Body of pancreas (tissue), 4 donors: ENCODE data around the gene PTPRD. TPM values are rescaled to one million over a fixed set of nuclear protein-coding genes. Genes with fewer than 3 reads are reported as not detected.
A peak's percentile ranks its signal among the peaks of the same experiment; 100 is the strongest.

Source experiments
- ATAC-seq: fragments of 150-250 bp; one replicate; pipeline ENCODE4 v1.9.1; 2016
- DNase-seq, 4 donors: peaks; one replicate each; pipeline ENCODE4 v3.0.0-alpha.2; 2019
- H3K27ac ChIP-seq, 4 donors: fragments of 200-600 bp; sonication (generic); 1 replicate in 3 of 4; 2 replicates in 1 of 4; pipeline versions ENCODE4 v1.5.1 to v1.6.1; 2016 to 2019; ENCODE audit warnings: mild to moderate bottlenecking in 1 of 4, mixed read lengths in 1 of 4, moderate library complexity in 1 of 4
- H3K27me3 ChIP-seq, 2 donors: fragments of 200-600 bp; sonication (generic); one replicate each; pipeline ENCODE4 v1.6.0; 2016; ENCODE audit warnings: mild to moderate bottlenecking in 1 of 2
- H3K36me3 ChIP-seq, 2 donors: fragments of 200-600 bp; sonication (generic); replicated peaks in 1 of 2; 2 replicates each; pipeline ENCODE4 v1.5.1; 2016; ENCODE audit warnings: low read depth in 2 of 2; ENCODE audit not compliant: insufficient read depth in 1 of 2
- H3K4me1 ChIP-seq: fragments of 200-600 bp; sonication (generic); one replicate; pipeline ENCODE4 v1.6.0; 2016
- H3K4me3 ChIP-seq, 2 donors: fragments of 200-600 bp; sonication (generic); 1 replicate in 1 of 2; 2 replicates in 1 of 2; pipeline ENCODE4 v1.5.1; 2016 to 2019
- H3K9me3 ChIP-seq, 3 donors: fragments of 200-600 bp; sonication (generic); 1 replicate in 2 of 3; 2 replicates in 1 of 3; pipeline ENCODE4 v1.5.1; 2016
- POLR2A ChIP-seq, 3 donors: fragments of 450-650 bp; IDR thresholded peaks; one replicate each; pipeline ENCODE4 v1.6.1; 2016; ENCODE audit warnings: antibody characterized with exemption in 3 of 3, mild to moderate bottlenecking in 2 of 3
- WGBS, 2 donors: methylation state at CpG; one replicate each; pipeline ENCODE4 v1.1.5; 2017; 5-methylcytosine and 5-hydroxymethylcytosine counted together
- intact Hi-C: fragments of 100-400 bp; cut with DNase I; formaldehyde crosslinking; loops from one replicate; pipeline ENCODE4 v1.15.1; 2023
- total RNA-seq, 2 donors: library from RNA; depleted of rRNA; stranded (reverse); fragments of >200 nt; gene quantifications; one replicate each; pipeline ENCODE4 v1.1.0, GENCODE V29; 2016
- TF ChIP-seq, protein P1 (sequence below), 7 experiments: fragments of 450-650 bp in 4 of 7; fragments of 200-600 bp in 3 of 7; sonication (generic) in 3 of 7; IDR thresholded peaks; one replicate each; pipeline ENCODE4 v1.5.1; 2016 to 2019; ENCODE audit warnings: antibody characterized with exemption in 7 of 7

Gene PTPRD
- total RNA-seq, 2 donors from 2014 or later, result 4.3 to 4.9 TPM

DNA sequence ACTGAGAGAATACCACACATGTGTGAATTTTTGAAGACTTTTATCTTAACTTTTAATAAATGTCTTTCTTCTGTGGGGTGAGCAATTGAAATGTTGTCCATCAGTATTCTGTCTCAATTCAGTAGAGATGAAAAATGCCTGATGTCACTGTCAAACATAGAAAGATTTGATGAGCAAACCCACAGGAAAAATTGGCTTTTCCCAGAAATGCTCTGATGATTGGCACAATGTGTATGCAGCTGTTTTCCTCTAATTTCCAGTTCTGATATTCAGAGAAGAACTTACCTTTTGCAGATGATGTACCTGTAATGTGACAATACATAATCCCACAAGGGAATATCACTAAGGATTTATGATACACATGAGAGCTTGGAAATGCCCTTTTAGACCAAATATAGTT, 340.0 kb downstream of the PTPRD start:
- no peak for ATAC-seq
- H3K9me3 ChIP-seq, result no peaks in the 10 kb centered on the region
- H3K4me3 ChIP-seq, result no peak overlapping the region
- H3K4me1 ChIP-seq, result peaks cover 12% of the 10 kb centered on the region
- intact Hi-C loops, result no loop called here
- H3K27ac ChIP-seq, result no peak overlapping the region
- TF ChIP-seq, protein P1, sequence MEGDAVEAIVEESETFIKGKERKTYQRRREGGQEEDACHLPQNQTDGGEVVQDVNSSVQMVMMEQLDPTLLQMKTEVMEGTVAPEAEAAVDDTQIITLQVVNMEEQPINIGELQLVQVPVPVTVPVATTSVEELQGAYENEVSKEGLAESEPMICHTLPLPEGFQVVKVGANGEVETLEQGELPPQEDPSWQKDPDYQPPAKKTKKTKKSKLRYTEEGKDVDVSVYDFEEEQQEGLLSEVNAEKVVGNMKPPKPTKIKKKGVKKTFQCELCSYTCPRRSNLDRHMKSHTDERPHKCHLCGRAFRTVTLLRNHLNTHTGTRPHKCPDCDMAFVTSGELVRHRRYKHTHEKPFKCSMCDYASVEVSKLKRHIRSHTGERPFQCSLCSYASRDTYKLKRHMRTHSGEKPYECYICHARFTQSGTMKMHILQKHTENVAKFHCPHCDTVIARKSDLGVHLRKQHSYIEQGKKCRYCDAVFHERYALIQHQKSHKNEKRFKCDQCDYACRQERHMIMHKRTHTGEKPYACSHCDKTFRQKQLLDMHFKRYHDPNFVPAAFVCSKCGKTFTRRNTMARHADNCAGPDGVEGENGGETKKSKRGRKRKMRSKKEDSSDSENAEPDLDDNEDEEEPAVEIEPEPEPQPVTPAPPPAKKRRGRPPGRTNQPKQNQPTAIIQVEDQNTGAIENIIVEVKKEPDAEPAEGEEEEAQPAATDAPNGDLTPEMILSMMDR (IDR thresholded peaks at IDR 0.05), result no peak
- TF ChIP-seq POLR2A (IDR thresholded peaks at IDR 0.05), result no peak
- no peaks in the 10 kb centered on the region for H3K27me3 ChIP-seq
- no peaks in the 10 kb centered on the region for H3K36me3 ChIP-seq
- no peak for DNase-seq

DNA sequence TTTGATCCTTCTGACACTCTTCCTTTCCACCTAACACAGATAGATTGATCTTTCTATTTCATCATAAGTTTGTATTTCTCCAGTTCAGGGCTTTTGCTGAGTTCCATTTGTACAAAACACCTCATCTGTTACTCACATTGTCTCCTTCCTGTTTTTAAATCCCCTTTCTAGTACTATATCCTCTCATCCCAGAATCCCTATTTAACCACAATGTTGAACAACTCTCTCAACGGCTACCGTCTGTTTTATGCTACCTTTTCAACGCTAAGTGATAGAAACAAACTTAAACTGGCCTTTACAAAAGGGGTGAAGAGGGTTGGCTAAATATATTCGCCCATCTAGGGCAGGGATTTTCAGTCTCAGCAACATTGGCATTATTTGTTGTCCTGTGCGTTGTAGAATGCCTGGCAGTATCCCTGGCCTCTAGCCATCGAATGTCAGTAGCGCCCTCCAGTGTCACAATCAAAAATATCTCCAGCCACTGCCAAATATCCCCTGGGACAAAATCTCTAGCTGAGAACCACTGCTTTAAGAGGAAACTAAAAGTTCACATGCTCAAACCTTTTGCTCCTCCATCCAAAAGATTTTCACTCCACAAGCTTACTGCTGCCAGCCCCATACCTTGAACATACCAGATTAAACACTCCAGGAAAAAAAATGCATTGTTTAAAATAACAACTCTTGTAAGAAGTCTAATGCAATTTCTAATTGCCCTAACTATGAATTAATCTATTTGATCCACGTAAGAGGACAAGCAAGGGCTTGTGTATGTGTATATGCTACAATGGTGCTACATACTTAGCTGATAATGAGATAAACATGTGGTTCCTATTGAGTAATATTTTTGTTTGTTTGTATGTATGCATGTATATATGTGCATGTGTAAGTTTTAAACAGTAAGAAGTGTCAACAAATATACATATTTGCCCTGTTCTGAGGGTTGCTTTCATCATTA, 344.0 kb downstream of the PTPRD start:
- Histone ChIP-seq H3K4me3 (no peak overlapping the region), H3K9me3 (no peaks in the 10 kb centered on the region), H3K4me1 (peaks cover 6% of the 10 kb centered on the region), H3K27ac (no peak overlapping the region), H3K27me3 (no peaks in the 10 kb centered on the region), H3K36me3 (no peaks in the 10 kb centered on the region)
- DNase-seq, result peak; percentile 21 to 55 (median 40)
- 12% methylated on average over 8 of the region's 8 CpGs for WGBS, 2 donors
- intact Hi-C loops, result no loop called here
- peak; percentile 62 for ATAC-seq
- TF ChIP-seq, protein P1 (IDR thresholded peaks at IDR 0.05), result peak in 6 of 7 experiments; percentile 27 to 65 (median 52)
- no peak for TF ChIP-seq POLR2A (IDR thresholded peaks at IDR 0.05)

GRCh38 chr9:10265153-10265631, 347.6 kb downstream of the PTPRD start:
- DNase-seq (no peak), ATAC-seq (no peak)
- H3K36me3 ChIP-seq, result no peaks in the 10 kb centered on the region
- TF ChIP-seq POLR2A (IDR thresholded peaks at IDR 0.05), result no peak
- TF ChIP-seq, protein P1 (IDR thresholded peaks at IDR 0.05), result no peak
- intact Hi-C loops, result no loop called here
- no peaks in the 10 kb centered on the region for H3K27me3 ChIP-seq
- no peak overlapping the region for H3K27ac ChIP-seq
- WGBS, 2 donors, result 63 to 78% methylated on average over 2 of the region's 2 CpGs
- H3K4me3 ChIP-seq, result no peak overlapping the region
- peaks cover 4% of the 10 kb centered on the region for H3K4me1 ChIP-seq
- no peaks in the 10 kb centered on the region for H3K9me3 ChIP-seq

GRCh38 chr9:10260501-10260900, 352.3 kb downstream of the PTPRD start:
- TF ChIP-seq POLR2A (IDR thresholded peaks at IDR 0.05), result no peak
- TF ChIP-seq, protein P1 (IDR thresholded peaks at IDR 0.05), result no peak
- Histone ChIP-seq H3K27ac (no peak overlapping the region), H3K9me3 (no peaks in the 10 kb centered on the region), H3K4me1 (no peaks in the 10 kb centered on the region), H3K4me3 (no peak overlapping the region), H3K36me3 (no peaks in the 10 kb centered on the region), H3K27me3 (no peaks in the 10 kb centered on the region)
- DNase-seq (no peak), ATAC-seq (no peak)
- WGBS, 2 donors, result 71 to 77% methylated on average over 1 of the region's 1 CpG
- intact Hi-C loops, result no loop called here
